ENCODE data around the gene CMTM7. TPM values are rescaled to one million over a fixed set of nuclear protein-coding genes. Genes with fewer than 3 reads are reported as not detected.

The CMTM7 gene
- total RNA-seq, 1 experiment from 2014 or later: 62.6 TPM

DNA sequence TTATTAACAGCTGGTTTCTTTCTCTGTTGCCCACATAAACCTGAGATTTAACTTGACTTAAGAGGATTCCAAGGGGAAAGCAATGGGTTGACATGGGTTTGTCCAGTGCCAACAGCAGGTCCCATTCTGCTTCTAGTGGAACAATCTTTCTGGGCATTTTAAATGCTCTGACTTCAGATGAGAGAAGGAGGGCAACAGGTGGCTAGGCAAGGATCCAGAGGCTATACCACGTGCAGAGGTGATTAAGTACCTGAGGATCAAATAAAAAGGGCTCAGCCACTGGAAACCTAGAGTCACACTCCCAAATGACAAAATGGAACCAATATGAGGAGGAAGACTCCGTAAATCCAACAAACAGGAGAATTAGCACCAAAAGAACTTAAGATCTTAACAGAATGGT is 82.5 kb downstream of the CMTM7 start:
- POLR2A ChIA-PET: no interaction called here
- RAD21 ChIA-PET (ENCODE audit: low non-redundant PET in 1 of 2, low total read pairs in 2 of 2, uncharacterized antibody in 2 of 2, unreplicated experiment in 2 of 2): no interaction called here

More for the DNA sequence above, 82.5 kb downstream of the CMTM7 start:
- ATAC-seq (no peak), DNase-seq (ENCODE audit: low read depth, low spot score) (no peak)
- no peak overlapping the region for H3K27ac ChIP-seq (ENCODE audit: low read depth, low read length)
- no peak overlapping the region for H3K9ac ChIP-seq (ENCODE audit: low read length)
- H3K4me2 ChIP-seq (ENCODE audit: low read length): no peak overlapping the region
- no peaks in the 10 kb centered on the region for H4K20me1 ChIP-seq (ENCODE audit: insufficient read depth)
- H3K9me3 ChIP-seq (ENCODE audit: control insufficient read depth in 1 of 2, insufficient read depth in 1 of 2, low read depth in 1 of 2, low read length in 2 of 2): no peaks in the 10 kb centered on the region
- peaks cover 0 to 6% of the 10 kb centered on the region in 2 experiments; a peak in 2 of 4 replicates for H3K36me3 ChIP-seq (ENCODE audit: control insufficient read depth in 1 of 2, insufficient read depth in 2 of 2, low read length in 2 of 2)
- intact Hi-C loops (cut with micrococcal nuclease): loop anchor here (10.0 kb wide), 1 partner anchor 179 kb away; no protein-coding TSS in a partner anchor
- no peak overlapping the region for H3K4me3 ChIP-seq (replicated peaks in 1 of 2; ENCODE audit: low read depth in 1 of 2, low read length in 2 of 2)
- TF ChIP-seq TCF7L2 (IDR thresholded peaks at IDR 0.05; ENCODE audit: borderline replicate concordance, extremely low read depth, insufficient read depth, insufficient read length): no peak
- TF ChIP-seq CEBPB (IDR thresholded peaks at IDR 0.05; ENCODE audit: low read depth): no peak
- TF ChIP-seq, protein P1, sequence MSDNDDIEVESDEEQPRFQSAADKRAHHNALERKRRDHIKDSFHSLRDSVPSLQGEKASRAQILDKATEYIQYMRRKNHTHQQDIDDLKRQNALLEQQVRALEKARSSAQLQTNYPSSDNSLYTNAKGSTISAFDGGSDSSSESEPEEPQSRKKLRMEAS (IDR thresholded peaks at IDR 0.05): no peak
- TF ChIP-seq ZNF274 (IDR thresholded peaks at IDR 0.05; ENCODE audit: low read depth, low read length): no peak
- no peak for TF ChIP-seq CBX3 (IDR thresholded peaks at IDR 0.05; ENCODE audit: low read depth)
- no peak for TF ChIP-seq FOSL1 (IDR thresholded peaks at IDR 0.05; ENCODE audit: low read depth)
- no peak for TF ChIP-seq RAD21 (IDR thresholded peaks at IDR 0.05; ENCODE audit: low read depth)
- TF ChIP-seq JUND (IDR thresholded peaks at IDR 0.05): no peak
- no peak for TF ChIP-seq SRF (IDR thresholded peaks at IDR 0.05; ENCODE audit: low read depth)
- no peak for TF ChIP-seq POLR2A (IDR thresholded peaks at IDR 0.05; ENCODE audit: borderline replicate concordance, extremely low read depth, insufficient read depth, insufficient read length)
- TF ChIP-seq SP1 (IDR thresholded peaks at IDR 0.05; ENCODE audit: low read depth): no peak
- TF ChIP-seq, protein P2, sequence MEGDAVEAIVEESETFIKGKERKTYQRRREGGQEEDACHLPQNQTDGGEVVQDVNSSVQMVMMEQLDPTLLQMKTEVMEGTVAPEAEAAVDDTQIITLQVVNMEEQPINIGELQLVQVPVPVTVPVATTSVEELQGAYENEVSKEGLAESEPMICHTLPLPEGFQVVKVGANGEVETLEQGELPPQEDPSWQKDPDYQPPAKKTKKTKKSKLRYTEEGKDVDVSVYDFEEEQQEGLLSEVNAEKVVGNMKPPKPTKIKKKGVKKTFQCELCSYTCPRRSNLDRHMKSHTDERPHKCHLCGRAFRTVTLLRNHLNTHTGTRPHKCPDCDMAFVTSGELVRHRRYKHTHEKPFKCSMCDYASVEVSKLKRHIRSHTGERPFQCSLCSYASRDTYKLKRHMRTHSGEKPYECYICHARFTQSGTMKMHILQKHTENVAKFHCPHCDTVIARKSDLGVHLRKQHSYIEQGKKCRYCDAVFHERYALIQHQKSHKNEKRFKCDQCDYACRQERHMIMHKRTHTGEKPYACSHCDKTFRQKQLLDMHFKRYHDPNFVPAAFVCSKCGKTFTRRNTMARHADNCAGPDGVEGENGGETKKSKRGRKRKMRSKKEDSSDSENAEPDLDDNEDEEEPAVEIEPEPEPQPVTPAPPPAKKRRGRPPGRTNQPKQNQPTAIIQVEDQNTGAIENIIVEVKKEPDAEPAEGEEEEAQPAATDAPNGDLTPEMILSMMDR (IDR thresholded peaks at IDR 0.05 in 2 of 3, conservative IDR thresholded peaks at IDR 0.05 in 1 of 3; ENCODE audit: borderline replicate concordance in 1 of 3, insufficient read depth in 1 of 3, low read depth in 2 of 3, low read length in 2 of 3): no peak
- TF ChIP-seq YY1 (IDR thresholded peaks at IDR 0.05; ENCODE audit: extremely low read depth, insufficient replicate concordance, low read depth, low read length): no peak
- TF ChIP-seq ZFX (IDR thresholded peaks at IDR 0.05): no peak
- no peak for TF ChIP-seq ELF1 (IDR thresholded peaks at IDR 0.05; ENCODE audit: borderline replicate concordance, low read depth)
- no peak for TF ChIP-seq EZH2phosphoT487 (IDR thresholded peaks at IDR 0.05; ENCODE audit: borderline replicate concordance)
- TF ChIP-seq, protein P3, sequence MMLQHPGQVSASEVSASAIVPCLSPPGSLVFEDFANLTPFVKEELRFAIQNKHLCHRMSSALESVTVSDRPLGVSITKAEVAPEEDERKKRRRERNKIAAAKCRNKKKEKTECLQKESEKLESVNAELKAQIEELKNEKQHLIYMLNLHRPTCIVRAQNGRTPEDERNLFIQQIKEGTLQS (IDR thresholded peaks at IDR 0.05): no peak
- TF ChIP-seq, protein P4, sequence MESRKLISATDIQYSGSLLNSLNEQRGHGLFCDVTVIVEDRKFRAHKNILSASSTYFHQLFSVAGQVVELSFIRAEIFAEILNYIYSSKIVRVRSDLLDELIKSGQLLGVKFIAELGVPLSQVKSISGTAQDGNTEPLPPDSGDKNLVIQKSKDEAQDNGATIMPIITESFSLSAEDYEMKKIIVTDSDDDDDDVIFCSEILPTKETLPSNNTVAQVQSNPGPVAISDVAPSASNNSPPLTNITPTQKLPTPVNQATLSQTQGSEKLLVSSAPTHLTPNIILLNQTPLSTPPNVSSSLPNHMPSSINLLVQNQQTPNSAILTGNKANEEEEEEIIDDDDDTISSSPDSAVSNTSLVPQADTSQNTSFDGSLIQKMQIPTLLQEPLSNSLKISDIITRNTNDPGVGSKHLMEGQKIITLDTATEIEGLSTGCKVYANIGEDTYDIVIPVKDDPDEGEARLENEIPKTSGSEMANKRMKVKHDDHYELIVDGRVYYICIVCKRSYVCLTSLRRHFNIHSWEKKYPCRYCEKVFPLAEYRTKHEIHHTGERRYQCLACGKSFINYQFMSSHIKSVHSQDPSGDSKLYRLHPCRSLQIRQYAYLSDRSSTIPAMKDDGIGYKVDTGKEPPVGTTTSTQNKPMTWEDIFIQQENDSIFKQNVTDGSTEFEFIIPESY (IDR thresholded peaks at IDR 0.05; ENCODE audit: extremely low read depth, insufficient replicate concordance, low read length): no peak
- peaks cover 6% of the 10 kb centered on the region; the same call in 1 of the 2 replicates for H3K79me2 ChIP-seq (ENCODE audit: insufficient read depth, low read length)
- H3K9me2 ChIP-seq (ENCODE audit: insufficient read depth): no peaks in the 10 kb centered on the region; the same call in 1 of the 2 replicates
- H3K4me1 ChIP-seq (ENCODE audit: control insufficient read depth in 1 of 2, insufficient read depth in 2 of 2, low read length in 2 of 2): peaks cover 23 to 34% of the 10 kb centered on the region in 2 experiments
- CTCF ChIA-PET: no interaction called here
- no peak overlapping the region for H2AFZ ChIP-seq (ENCODE audit: low read depth, low read length, poor library complexity, severe bottlenecking)
- BruUV-seq (replicated peaks): no TSS peak
- H3K27me3 ChIP-seq (ENCODE audit: insufficient read depth, low read length): no peaks in the 10 kb centered on the region

Measured in HCT116 (cell line).